ES-I3 (cell line): ENCODE results near the gene KIAA1958.

Experiments
- H3K36me3 ChIP-seq: 2 replicates; pipeline ENCODE4 v1.6.1; 2013; ENCODE audit warnings: mild to moderate bottlenecking, low read length, control low read depth, moderate library complexity; ENCODE audit not compliant: insufficient read depth
- H3K4me1 ChIP-seq: 2 replicates; pipeline ENCODE4 v1.6.1; 2013; ENCODE audit warnings: mild to moderate bottlenecking, control low read depth, low read length; ENCODE audit not compliant: insufficient read depth
- H3K9ac ChIP-seq: 2 replicates; pipeline ENCODE4 v1.6.1; 2013; ENCODE audit warnings: low read depth, mild to moderate bottlenecking, low read length, moderate library complexity
- H3K9me3 ChIP-seq: 2 replicates; pipeline ENCODE4 v1.6.1; 2013; ENCODE audit warnings: mild to moderate bottlenecking, low read length, moderate library complexity; ENCODE audit not compliant: control insufficient read depth, insufficient read depth

KIAA1958 gene

GRCh38 chr9:112530751-112531205 is 44.2 kb downstream of the KIAA1958 start:
- no peaks in the 10 kb centered on the region for H3K36me3 ChIP-seq
- H3K9me3 ChIP-seq = no peaks in the 10 kb centered on the region
- 0 out of 2 replicates have a peak, but pooled peaks cover 3% of the 10 kb centered on the region for H3K4me1 ChIP-seq
- no peak overlapping the region for H3K9ac ChIP-seq

- H3K9me3 ChIP-seq = no peaks in the 10 kb centered on the region
- 0 out of 2 replicates have a peak, but pooled peaks cover 3% of the 10 kb centered on the region for H3K4me1 ChIP-seq
- H3K9ac ChIP-seq = no peak overlapping the region
- no peaks in the 10 kb centered on the region for H3K36me3 ChIP-seq
Measured at GRCh38 chr9:112531666-112532282, 45.1 kb downstream of the KIAA1958 start.

GRCh38 chr9:112532427-112532826 is 45.8 kb downstream of the KIAA1958 start:
- H3K9ac ChIP-seq = no peak overlapping the region
- no peaks in the 10 kb centered on the region for H3K9me3 ChIP-seq
- 0 out of 2 replicates have a peak, but pooled peaks cover 3% of the 10 kb centered on the region for H3K4me1 ChIP-seq
- no peaks in the 10 kb centered on the region for H3K36me3 ChIP-seq

GRCh38 chr9:112533660-112534059 is 47.0 kb downstream of the KIAA1958 start:
- no peaks in the 10 kb centered on the region for H3K9me3 ChIP-seq
- H3K4me1 ChIP-seq = no peaks in the 10 kb centered on the region

GRCh38 chr9:112535301-112535700 is 48.7 kb downstream of the KIAA1958 start:
- Histone ChIP-seq H3K36me3 (no peaks in the 10 kb centered on the region), H3K9ac (no peak overlapping the region), H3K4me1 (no peaks in the 10 kb centered on the region), H3K9me3 (no peaks in the 10 kb centered on the region)

More at GRCh38 chr9:112533660-112534059, 47.0 kb downstream of the KIAA1958 start:
- Histone ChIP-seq H3K9ac (no peak overlapping the region), H3K36me3 (no peaks in the 10 kb centered on the region)

- no peaks in the 10 kb centered on the region for H3K36me3 ChIP-seq
- H3K9ac ChIP-seq = no peak overlapping the region
- H3K9me3 ChIP-seq = no peaks in the 10 kb centered on the region
- H3K4me1 ChIP-seq = no peaks in the 10 kb centered on the region
Measured at GRCh38 chr9:112535811-112536210, 49.2 kb downstream of the KIAA1958 start.

GRCh38 chr9:112537561-112537960 is 50.9 kb downstream of the KIAA1958 start:
- no peaks in the 10 kb centered on the region for H3K36me3 ChIP-seq
- no peak overlapping the region for H3K9ac ChIP-seq
- no peaks in the 10 kb centered on the region for H3K4me1 ChIP-seq
- no peaks in the 10 kb centered on the region for H3K9me3 ChIP-seq

- peaks cover 5% of the 10 kb centered on the region for H3K9me3 ChIP-seq
- H3K36me3 ChIP-seq = no peaks in the 10 kb centered on the region
- H3K9ac ChIP-seq = no peak overlapping the region
- H3K4me1 ChIP-seq = no peaks in the 10 kb centered on the region
Measured at GRCh38 chr9:112540800-112541199, 54.2 kb downstream of the KIAA1958 start.

- H3K9ac ChIP-seq = no peak overlapping the region
- H3K36me3 ChIP-seq = no peaks in the 10 kb centered on the region
- H3K9me3 ChIP-seq = peaks cover 5% of the 10 kb centered on the region
- H3K4me1 ChIP-seq = no peaks in the 10 kb centered on the region
Measured at GRCh38 chr9:112541685-112542084, 55.1 kb downstream of the KIAA1958 start.

- Histone ChIP-seq H3K4me1 (no peaks in the 10 kb centered on the region), H3K36me3 (no peaks in the 10 kb centered on the region), H3K9ac (no peak overlapping the region), H3K9me3 (peaks cover 5% of the 10 kb centered on the region)
Measured at GRCh38 chr9:112542593-112543292, 56.1 kb downstream of the KIAA1958 start.

- H3K9me3 ChIP-seq = peaks cover 5% of the 10 kb centered on the region
- no peak overlapping the region for H3K9ac ChIP-seq
- peaks cover 3% of the 10 kb centered on the region; the same call in 1 of the 2 replicates for H3K4me1 ChIP-seq
- H3K36me3 ChIP-seq = no peaks in the 10 kb centered on the region
Measured at GRCh38 chr9:112544477-112544876, 57.9 kb downstream of the KIAA1958 start.

- Histone ChIP-seq H3K36me3 (no peaks in the 10 kb centered on the region), H3K4me1 (peaks cover 11% of the 10 kb centered on the region; the same call in 1 of the 2 replicates), H3K9me3 (peaks cover 5% of the 10 kb centered on the region), H3K9ac (no peak overlapping the region)
Measured at GRCh38 chr9:112545237-112545636, 58.6 kb downstream of the KIAA1958 start.

- Histone ChIP-seq H3K36me3 (no peaks in the 10 kb centered on the region), H3K9me3 (peaks cover 5% of the 10 kb centered on the region), H3K9ac (no peak overlapping the region), H3K4me1 (peaks cover 20% of the 10 kb centered on the region; the same call in 1 of the 2 replicates)
Measured at GRCh38 chr9:112546149-112547012, 59.8 kb downstream of the KIAA1958 start.

GRCh38 chr9:112548051-112548440 is 61.4 kb downstream of the KIAA1958 start:
- Histone ChIP-seq H3K9ac (no peak overlapping the region), H3K4me1 (peaks cover 20% of the 10 kb centered on the region; the same call in 1 of the 2 replicates), H3K36me3 (no peaks in the 10 kb centered on the region), H3K9me3 (peaks cover 5% of the 10 kb centered on the region)
